Karpas-422 (cell line): ENCODE results near the gene PPM1E. TPM values are rescaled to one million over a fixed set of nuclear protein-coding genes. Genes with fewer than 3 reads are reported as not detected.

Experiments
- DNase-seq: peaks from one replicate; pipeline ENCODE4 v3.0.0-alpha.2; 2015
- H2AFZ ChIP-seq: fragments of 200-600 bp; sonication (generic); 2 replicates; pipeline ENCODE4 v1.6.1; 2014; ENCODE audit warnings: antibody characterized with exemption, low read length, mixed read lengths
- H3K27ac ChIP-seq: fragments of 200-600 bp; sonication (generic); 2 replicates; pipeline ENCODE4 v1.5.1; 2014; ENCODE audit warnings: mild to moderate bottlenecking, low read length, moderate library complexity
- H3K27me3 ChIP-seq: fragments of 200-600 bp; sonication (generic); 2 replicates; pipeline ENCODE4 v1.6.1; 2014; ENCODE audit warnings: low read length, mixed read lengths
- H3K36me3 ChIP-seq: fragments of 200-600 bp; sonication (generic); 2 replicates; pipeline ENCODE4 v1.6.1; 2014; ENCODE audit warnings: low read length, mixed read lengths; ENCODE audit not compliant: insufficient read depth
- H3K4me1 ChIP-seq: fragments of 200-600 bp; sonication (generic); 2 replicates; pipeline ENCODE4 v1.6.1; 2014; ENCODE audit warnings: mild to moderate bottlenecking, low read length, mixed read lengths
- H3K4me2 ChIP-seq: fragments of 200-600 bp; sonication (generic); 2 replicates; pipeline ENCODE4 v1.6.1; 2014; ENCODE audit warnings: low read length, low read depth, mild to moderate bottlenecking; ENCODE audit not compliant: poor library complexity, severe bottlenecking
- H3K4me3 ChIP-seq: fragments of 200-600 bp; sonication (generic); 2 replicates; pipeline ENCODE4 v1.5.1; 2014; ENCODE audit warnings: mild to moderate bottlenecking, antibody characterized with exemption, low read length, mixed read lengths
- H3K79me2 ChIP-seq: fragments of 200-600 bp; sonication (generic); 2 replicates; pipeline ENCODE4 v1.6.1; 2014; ENCODE audit warnings: mild to moderate bottlenecking, low read length, mixed read lengths
- H3K9ac ChIP-seq: fragments of 200-600 bp; sonication (generic); 2 replicates; pipeline ENCODE4 v1.6.0; 2014; ENCODE audit warnings: low read length
- H3K9me2 ChIP-seq: fragments of 200-600 bp; sonication (generic), shearing (Covaris generic); replicated peaks from 2 replicates; pipeline ENCODE4 v1.6.0; 2014; ENCODE audit warnings: mild to moderate bottlenecking, low read length, moderate library complexity; ENCODE audit not compliant: insufficient read depth
- H3K9me3 ChIP-seq: fragments of 300-700, 200-600 bp; sonication (generic); 2 replicates; pipeline ENCODE4 v1.6.1; 2014; ENCODE audit warnings: low read length, mixed read lengths
- H4K20me1 ChIP-seq: fragments of 200-600 bp; sonication (generic); 2 replicates; pipeline ENCODE4 v1.6.1; 2014; ENCODE audit warnings: mild to moderate bottlenecking, antibody characterized with exemption, low read length, low read depth; ENCODE audit not compliant: insufficient read depth
- small RNA-seq: library from RNA; depleted of rRNA; stranded (forward); fragments of <200 nt; gene quantifications from one replicate; pipeline ENCODE3, GENCODE V24; 2014
- total RNA-seq: library from RNA; depleted of rRNA; stranded (reverse); fragments of >200 nt; shearing (Covaris generic); gene quantifications from 2 replicates; pipeline ENCODE4 v1.2.3, GENCODE V29; 2014; ENCODE audit warnings: low replicate concordance; rRNA removed

Gene PPM1E
- total RNA-seq, 1 experiment from 2014 or later: 0.56 TPM

DNA sequence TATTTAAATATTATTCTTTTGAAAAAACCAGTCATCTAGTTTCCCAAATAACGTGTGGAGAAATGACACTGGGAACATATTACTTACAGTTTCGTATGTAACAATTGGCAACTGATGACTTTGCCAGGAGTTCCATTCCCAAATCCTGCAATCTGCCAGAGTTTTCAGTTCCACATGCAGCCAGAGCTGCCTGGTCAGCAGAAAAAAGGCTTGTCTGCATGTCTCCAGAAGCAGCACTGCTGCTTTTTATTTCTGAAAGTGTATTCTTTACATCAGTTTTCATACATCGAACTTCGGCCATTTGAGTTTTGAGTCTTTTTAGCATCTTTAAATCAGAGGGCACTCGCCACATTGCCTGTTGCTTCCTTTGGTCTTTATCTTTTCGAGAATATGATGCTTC is 272.7 kb downstream of the PPM1E start:
- peaks cover 20% of the 10 kb centered on the region for H3K4me1 ChIP-seq
- H3K9me2 ChIP-seq: no peaks in the 10 kb centered on the region
- peaks cover 48% of the 10 kb centered on the region for H3K79me2 ChIP-seq
- no peak overlapping the region for H3K4me3 ChIP-seq
- H3K36me3 ChIP-seq: peaks cover 33% of the 10 kb centered on the region; the same call in 1 of the 2 replicates
- no peak for DNase-seq
- H4K20me1 ChIP-seq: no peaks in the 10 kb centered on the region
- H3K27ac ChIP-seq: no peak overlapping the region
- H3K4me2 ChIP-seq: no peak overlapping the region
- H3K9ac ChIP-seq: no peak overlapping the region
- H2AFZ ChIP-seq: no peak overlapping the region
- H3K27me3 ChIP-seq: no peaks in the 10 kb centered on the region
- no peaks in the 10 kb centered on the region for H3K9me3 ChIP-seq

DNA sequence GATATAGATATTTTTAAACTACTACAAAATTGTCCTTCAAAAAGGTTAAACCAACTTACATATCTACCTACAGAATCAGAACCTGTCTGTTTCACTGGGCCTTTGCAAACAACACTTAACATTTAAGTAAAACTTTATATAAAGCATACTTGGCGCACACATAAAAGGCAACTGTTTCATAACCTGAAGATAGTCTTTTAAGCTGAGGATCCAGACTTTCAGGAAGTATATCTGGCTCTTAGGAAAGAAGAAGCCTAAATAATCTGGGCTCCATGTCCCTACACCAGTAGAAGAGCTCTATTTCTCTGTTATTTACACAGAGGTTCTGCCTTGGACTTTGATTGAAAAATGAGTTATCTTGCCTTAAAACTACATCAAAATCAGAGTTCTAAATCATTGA is 275.2 kb downstream of the PPM1E start:
- H3K36me3 ChIP-seq: peaks cover 27% of the 10 kb centered on the region; the same call in 1 of the 2 replicates

More for the DNA sequence above, 275.2 kb downstream of the PPM1E start:
- no peaks in the 10 kb centered on the region for H3K27me3 ChIP-seq
- H3K4me3 ChIP-seq: no peak overlapping the region
- no peak overlapping the region for H3K4me2 ChIP-seq
- H3K4me1 ChIP-seq: peaks cover 20% of the 10 kb centered on the region
- no peaks in the 10 kb centered on the region for H3K9me2 ChIP-seq
- no peak for DNase-seq
- H3K79me2 ChIP-seq: peaks cover 28% of the 10 kb centered on the region; the same call in 1 of the 2 replicates
- H4K20me1 ChIP-seq: no peaks in the 10 kb centered on the region
- H3K9ac ChIP-seq: no peak overlapping the region
- H2AFZ ChIP-seq: no peak overlapping the region
- peak overlapping the region; percentile 23; the same call in 1 of the 2 replicates for H3K27ac ChIP-seq
- no peaks in the 10 kb centered on the region for H3K9me3 ChIP-seq

Small RNAs within 50 kb of the gene (small RNA-seq; reads per million reads assigned to genes)
- not detected for gene AC025521.1
- not detected for gene RF00017
- not detected for gene RNU6-518P

Other genes with a start within 250 kb of the PPM1E start
- gene MTMR4, start 241.2 kb upstream of the PPM1E start, total RNA-seq: 53.6 and 64.0 TPM in 2 replicates
- gene TEX14, start 63.8 kb upstream of the PPM1E start, total RNA-seq: not detected in 2 replicates
- 38.1 and 53.7 TPM in 2 replicates for gene RAD51C, start 63.3 kb upstream of the PPM1E start, total RNA-seq